HCT116 (cell line): ENCODE data around the gene FNBP1L. TPM values are rescaled to one million over a fixed set of nuclear protein-coding genes. Genes with fewer than 3 reads are reported as not detected.

Experiments
- ATAC-seq: fragments of 200-7000 bp; cut with Tn5 transposase; 2 replicates; pipeline ENCODE4 v1.9.1; 2020; ENCODE audit warnings: mild to moderate bottlenecking, moderate library complexity
- BruUV-seq: library from RNA; stranded (reverse); fragments of 400-500 nt; replicated peaks from 2 replicates; lab custom pipeline; 2021; lab: Mats Ljungman, UMichigan
- CTCF ChIA-PET: fragments of 300-600 bp; sonication (Branson Sonifier 250); formaldehyde crosslinking; loops from one replicate; lab custom pipeline; 2021; ENCODE audit warnings: antibody characterized with exemption; lab: Charles Lee
- POLR2A ChIA-PET: fragments of 300-600, 350-600 bp; sonication (Branson Sonifier 250); formaldehyde crosslinking; loops from one replicate; lab custom pipeline; 2021; ENCODE audit warnings: antibody characterized with exemption; lab: Charles Lee
- RAD21 ChIA-PET, 2 experiments: fragments of 300-600 bp; sonication (Branson Sonifier 250); formaldehyde crosslinking; loops; one replicate each; lab custom pipeline; 2023; ENCODE audit warnings: low total read pairs in 2 of 2; ENCODE audit not compliant: uncharacterized antibody in 2 of 2, unreplicated experiment in 2 of 2, low non-redundant PET in 1 of 2; lab: Charles Lee
- DNase-seq: peaks from one replicate; pipeline ENCODE4 v3.0.0-alpha.2; 2010; ENCODE audit warnings: low read depth, low spot score
- H2AFZ ChIP-seq: fragments of 200-600 bp; shearing (Covaris generic), sonication (generic); 2 replicates; pipeline ENCODE4 v1.6.1; 2017; ENCODE audit warnings: low read depth, mixed run types, mixed read lengths, antibody characterized with exemption, low read length; ENCODE audit not compliant: poor library complexity, severe bottlenecking
- H3K27ac ChIP-seq: 2 replicates; pipeline ENCODE4 v1.5.1; 2012; ENCODE audit warnings: low read depth, low read length
- H3K27me3 ChIP-seq: fragments of 200-600 bp; sonication (generic); 2 replicates; pipeline ENCODE4 v1.6.1; 2016; ENCODE audit warnings: mixed run types, low read length, mixed read lengths; ENCODE audit not compliant: insufficient read depth
- H3K36me3 ChIP-seq, 2 experiments: fragments of 200-500 bp in 1 of 2; fragments of 200-600 bp in 1 of 2; sonication (Bioruptor generic) in 1 of 2; sonication (generic) in 1 of 2; 2 replicates each; pipeline versions ENCODE4 v1.5.1 to v1.6.1; 2014 to 2016; ENCODE audit warnings: low read length in 2 of 2, inconsistent platforms in 1 of 2, mixed read lengths in 1 of 2, mixed run types in 1 of 2; ENCODE audit not compliant: insufficient read depth in 2 of 2, control insufficient read depth in 1 of 2
- H3K4me1 ChIP-seq, 2 experiments: fragments of 200-600 bp in 1 of 2; sonication (generic) in 1 of 2; 2 replicates each; pipeline versions ENCODE4 v1.5.1 to v1.6.1; 2012 to 2017; ENCODE audit warnings: low read length in 2 of 2, inconsistent platforms in 1 of 2, mild to moderate bottlenecking in 1 of 2, mixed read lengths in 1 of 2, mixed run types in 1 of 2, moderate library complexity in 1 of 2; ENCODE audit not compliant: insufficient read depth in 2 of 2, control insufficient read depth in 1 of 2
- H3K4me2 ChIP-seq: fragments of 200-600 bp; sonication (generic); 2 replicates; pipeline ENCODE4 v1.6.1; 2017; ENCODE audit warnings: mixed run types, low read length, mixed read lengths
- H3K4me3 ChIP-seq, 2 experiments: fragments of 200-600 bp in 1 of 2; sonication (generic) in 1 of 2; replicated peaks in 1 of 2; 2 replicates each; pipeline ENCODE4 v1.5.1; 2011 to 2016; ENCODE audit warnings: low read length in 2 of 2, control low read depth in 1 of 2, low read depth in 1 of 2, mild to moderate bottlenecking in 1 of 2, mixed read lengths in 1 of 2, mixed run types in 1 of 2
- H3K79me2 ChIP-seq: fragments of 200-600 bp; sonication (generic); 2 replicates; pipeline ENCODE4 v1.6.1; 2017; ENCODE audit warnings: mild to moderate bottlenecking, mixed run types, low read length, moderate library complexity, mixed read lengths; ENCODE audit not compliant: insufficient read depth
- H3K9ac ChIP-seq: fragments of 200-600 bp; sonication (generic); 2 replicates; pipeline ENCODE4 v1.6.1; 2016; ENCODE audit warnings: low read length, mixed read lengths
- H3K9me2 ChIP-seq: fragments of 200-600 bp; sonication (generic), shearing (Covaris generic); 2 replicates; pipeline ENCODE4 v1.6.1; 2017; ENCODE audit warnings: mixed run types, mild to moderate bottlenecking, moderate library complexity; ENCODE audit not compliant: insufficient read depth
- H3K9me3 ChIP-seq, 2 experiments: fragments of 200-500 bp in 1 of 2; fragments of 200-600 bp in 1 of 2; sonication (Bioruptor generic) in 1 of 2; sonication (generic) in 1 of 2; 2 replicates each; pipeline ENCODE4 v1.6.1; 2014 to 2017; ENCODE audit warnings: low read length in 2 of 2, mixed read lengths in 2 of 2, inconsistent platforms in 1 of 2, low read depth in 1 of 2, mild to moderate bottlenecking in 1 of 2, mixed run types in 1 of 2, moderate library complexity in 1 of 2; ENCODE audit not compliant: control insufficient read depth in 1 of 2, insufficient read depth in 1 of 2
- H4K20me1 ChIP-seq: fragments of 200-600 bp; sonication (generic), shearing (Covaris generic); 2 replicates; pipeline ENCODE4 v1.6.1; 2017; ENCODE audit warnings: mixed run types, mild to moderate bottlenecking, moderate library complexity; ENCODE audit not compliant: insufficient read depth
- ELF1 ChIP-seq: IDR thresholded peaks from 2 replicates; pipeline ENCODE4 v1.6.1; 2012; ENCODE audit warnings: low read depth, borderline replicate concordance
- EZH2 ChIP-seq: fragments of 200-600 bp; sonication (generic); IDR thresholded peaks from 2 replicates; pipeline ENCODE4 v1.6.1; 2017; ENCODE audit warnings: antibody characterized with exemption, mixed run types
- FOSL1 ChIP-seq: IDR thresholded peaks from 2 replicates; pipeline ENCODE4 v1.6.1; 2012; ENCODE audit warnings: low read depth
- POLR2AphosphoS5 ChIP-seq: IDR thresholded peaks from 2 replicates; pipeline ENCODE4 v1.6.1; 2011; ENCODE audit warnings: mild to moderate bottlenecking, low read depth, low read length, moderate library complexity
- REST ChIP-seq: IDR thresholded peaks from 2 replicates; pipeline ENCODE4 v1.6.1; 2012; ENCODE audit warnings: low read depth
- SIN3A ChIP-seq: IDR thresholded peaks from 2 replicates; pipeline ENCODE4 v1.6.1; 2012; ENCODE audit warnings: low read depth
- SRF ChIP-seq: IDR thresholded peaks from 2 replicates; pipeline ENCODE4 v1.6.1; 2012; ENCODE audit warnings: low read depth
- ZFX ChIP-seq: fragments of 450-650 bp; IDR thresholded peaks from 2 replicates; pipeline ENCODE4 v1.6.1; 2017
- intact Hi-C: fragments of 100-400 bp; cut with micrococcal nuclease; formaldehyde crosslinking; loops from 2 replicates; pipeline ENCODE4 v1.10.0; 2022
- total RNA-seq: library from RNA; stranded (reverse); gene quantifications from one replicate; pipeline ENCODE4 v1.2.1, GENCODE V29; 2021; ENCODE audit not compliant: unreplicated experiment

FNBP1L gene
- total RNA-seq, 1 experiment from 2014 or later = 26.1 TPM

GRCh38 chr1:93420400-93420799, 27.5 kb upstream of the FNBP1L start:
- no peaks in the 10 kb centered on the region for H3K27me3 ChIP-seq
- ChIA-PET POLR2A (no interaction called here), RAD21 (no interaction called here), CTCF (no interaction called here)
- no peak overlapping the region for H3K4me2 ChIP-seq
- DNase-seq (no peak), ATAC-seq (no peak)
- no peaks in the 10 kb centered on the region for H3K79me2 ChIP-seq
- no peak overlapping the region for H3K27ac ChIP-seq
- intact Hi-C loops = no loop called here
- no TSS peak for BruUV-seq
- H3K4me1 ChIP-seq = no peaks in the 10 kb centered on the region
- no peak overlapping the region for H3K4me3 ChIP-seq
- no peak overlapping the region for H2AFZ ChIP-seq
- H3K9me3 ChIP-seq = no peaks in the 10 kb centered on the region
- no peaks in the 10 kb centered on the region for H3K36me3 ChIP-seq
- H3K9ac ChIP-seq = no peak overlapping the region
- no peaks in the 10 kb centered on the region for H3K9me2 ChIP-seq
- no peaks in the 10 kb centered on the region for H4K20me1 ChIP-seq
- TF ChIP-seq SRF = no peak
- no peak for TF ChIP-seq EZH2
- TF ChIP-seq ZFX = no peak
- no peak for TF ChIP-seq SIN3A
- no peak for TF ChIP-seq FOSL1
- no peak for TF ChIP-seq POLR2AphosphoS5
- no peak for TF ChIP-seq REST
- TF ChIP-seq ELF1 = no peak
